ENCODE data around the gene TBC1D3. TPM values are rescaled to one million over a fixed set of nuclear protein-coding genes. Genes with fewer than 3 reads are reported as not detected.
"Not testable (repeated sequence)": the region's sequence is repeated elsewhere in the genome, so short reads cannot be mapped to it uniquely, and the experiment has no call there.

Gene TBC1D3
- not detected in 2 replicates for total RNA-seq

DNA sequence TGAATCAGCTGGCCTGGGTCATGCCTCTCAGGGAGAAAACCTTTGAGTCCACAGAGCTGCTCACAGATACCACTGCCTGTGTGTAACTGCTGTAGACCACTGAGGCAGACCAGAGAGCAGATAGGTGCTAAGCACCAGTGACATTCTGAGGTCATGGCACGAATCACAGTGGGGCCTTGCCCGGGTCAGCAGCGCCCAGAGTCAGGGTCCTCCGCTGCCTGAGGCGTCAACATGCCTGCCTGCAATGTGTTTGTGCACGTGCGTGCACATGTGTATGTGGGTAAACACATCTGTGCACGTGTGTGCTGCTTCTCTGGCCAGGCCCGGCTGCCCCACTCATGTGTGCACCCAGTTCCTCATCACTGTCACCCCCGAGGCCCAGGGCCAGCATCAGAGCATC lies at the start of gene TBC1D3:
Gene TBC1D3 (minus strand): TSS at position 101 of the 400 bp plus-strand sequence. CDS start 1,526 bp downstream, outside the sequence.
- not testable (repeated sequence) for DNase-seq (ENCODE audit: low read depth); FAIRE-seq; H3K27me3 ChIP-seq (ENCODE audit: control insufficient read depth, insufficient read depth, low read length); H3K4me3 ChIP-seq (ENCODE audit: low read depth, low read length); H3K36me3 ChIP-seq (ENCODE audit: control insufficient read depth, insufficient read depth, low read length)

DNA sequence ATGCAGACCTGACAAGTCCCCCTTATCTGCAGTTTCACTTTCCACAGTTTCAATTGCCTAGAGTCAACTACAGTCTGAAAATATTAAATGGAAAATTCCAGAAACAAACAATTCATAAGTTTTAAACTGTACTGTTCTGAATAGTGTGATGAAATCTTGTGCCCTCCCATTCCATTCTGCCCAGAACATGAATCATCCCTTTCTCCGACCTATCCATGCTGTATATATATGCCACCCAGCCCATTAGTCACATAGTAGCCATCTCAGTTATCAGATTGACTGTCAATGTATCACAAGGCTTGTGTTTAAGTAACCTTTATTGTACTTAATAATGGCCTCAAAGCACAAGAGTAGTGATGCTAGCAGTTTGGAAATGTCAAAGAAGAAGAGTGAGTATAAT lies 40.4 kb upstream of the TBC1D3 start:
- not testable (repeated sequence) for FAIRE-seq; DNase-seq (ENCODE audit: low read depth); H3K27me3 ChIP-seq (ENCODE audit: control insufficient read depth, insufficient read depth, low read length); H3K36me3 ChIP-seq (ENCODE audit: control insufficient read depth, insufficient read depth, low read length); H3K4me3 ChIP-seq (ENCODE audit: low read depth, low read length)

DNA sequence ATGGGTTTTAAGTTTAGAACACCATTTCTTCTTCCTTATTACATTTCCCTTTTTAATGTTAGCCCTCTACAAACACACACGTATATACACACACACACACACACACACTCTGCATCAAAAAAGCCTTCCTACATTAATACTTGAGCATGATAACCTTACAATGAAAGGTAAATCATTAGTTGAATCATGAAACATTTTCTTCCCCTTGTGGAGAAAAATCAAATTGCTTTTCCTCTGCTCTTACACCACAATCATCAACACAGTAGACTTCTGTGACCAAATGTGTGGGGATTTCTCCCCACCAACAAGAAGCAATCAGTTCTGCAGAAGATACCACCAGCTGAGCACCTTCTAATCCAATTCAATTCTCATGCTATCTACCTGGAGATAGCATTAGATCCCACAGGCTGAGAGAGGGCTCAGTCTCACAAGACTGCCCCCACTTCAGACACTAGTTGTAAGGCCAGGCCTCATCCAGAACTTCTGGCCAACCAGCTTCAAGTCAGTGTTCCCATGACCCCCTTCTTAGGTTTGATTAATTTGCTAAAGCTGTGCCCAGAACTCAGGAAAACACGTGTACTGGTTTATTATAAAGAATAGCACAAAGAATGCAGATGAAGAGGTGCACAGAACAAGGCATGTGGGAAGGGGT lies 33.6 kb upstream of the TBC1D3 start:
- not testable (repeated sequence) for H3K36me3 ChIP-seq (ENCODE audit: control insufficient read depth, insufficient read depth, low read length); H3K4me3 ChIP-seq (ENCODE audit: low read depth, low read length); H3K27me3 ChIP-seq (ENCODE audit: control insufficient read depth, insufficient read depth, low read length); FAIRE-seq; DNase-seq (ENCODE audit: low read depth)

DNA sequence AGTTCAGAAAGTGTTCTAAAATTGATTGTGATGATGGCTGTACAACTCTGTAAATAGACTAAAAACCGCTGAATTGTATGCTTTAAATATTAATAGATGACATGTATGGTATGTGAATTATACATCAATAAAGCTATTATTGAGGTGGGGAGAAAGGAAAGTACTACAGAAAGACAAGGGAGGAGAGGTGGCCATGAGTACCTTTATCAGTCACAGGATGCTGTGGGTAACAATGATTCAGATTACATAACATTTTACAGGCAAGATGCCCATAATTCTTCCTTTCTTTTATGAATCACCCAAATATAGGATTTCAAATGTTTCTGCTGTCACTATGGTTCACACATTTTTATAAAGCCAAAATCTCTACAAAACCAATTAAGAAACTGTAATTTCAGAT lies 28.5 kb upstream of the TBC1D3 start:
- not testable (repeated sequence) for FAIRE-seq; H3K27me3 ChIP-seq (ENCODE audit: control insufficient read depth, insufficient read depth, low read length); H3K36me3 ChIP-seq (ENCODE audit: control insufficient read depth, insufficient read depth, low read length); DNase-seq (ENCODE audit: low read depth); H3K4me3 ChIP-seq (ENCODE audit: low read depth, low read length)

DNA sequence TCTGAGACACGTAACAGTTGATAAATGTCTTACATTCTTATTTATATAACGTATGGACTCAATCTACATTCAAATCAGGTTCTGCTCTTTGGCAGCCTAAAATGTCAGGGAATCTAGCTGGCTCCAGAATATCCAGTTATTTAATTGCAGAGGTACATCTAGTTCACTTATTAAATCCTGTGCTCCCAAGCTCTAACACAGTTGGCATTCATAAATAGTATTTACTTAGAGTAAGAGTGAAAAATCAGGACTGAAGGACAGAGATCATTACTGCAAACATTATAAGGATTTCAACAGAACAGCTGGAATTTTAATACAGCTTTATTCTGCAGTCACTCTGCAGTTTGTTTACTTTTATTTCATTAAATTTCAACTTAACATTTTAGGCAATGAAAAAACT lies 7.9 kb upstream of the TBC1D3 start:
- H3K36me3 ChIP-seq (ENCODE audit: control insufficient read depth, insufficient read depth, low read length); H3K27me3 ChIP-seq (ENCODE audit: control insufficient read depth, insufficient read depth, low read length); FAIRE-seq; H3K4me3 ChIP-seq (ENCODE audit: low read depth, low read length); DNase-seq (ENCODE audit: low read depth): not testable (repeated sequence)

DNA sequence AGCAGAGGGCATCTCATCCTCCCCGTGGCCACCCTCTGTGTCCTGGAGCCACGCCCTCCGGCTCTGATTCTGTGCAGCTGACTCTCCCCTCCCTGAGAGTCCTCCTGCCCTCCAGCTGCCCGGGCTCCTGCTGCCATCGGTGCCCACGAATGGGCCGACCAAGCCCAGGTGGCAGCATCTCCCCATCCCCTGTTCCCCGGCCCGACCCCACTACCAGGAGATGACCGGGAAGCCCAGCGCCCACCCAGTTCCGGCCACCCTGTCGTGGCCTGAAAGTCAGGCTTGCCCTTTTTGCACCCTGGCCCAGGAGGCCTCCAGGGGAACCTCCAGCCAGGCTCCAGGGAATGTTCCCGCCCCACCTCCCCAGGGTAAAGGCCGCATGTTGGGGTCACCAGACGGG lies 57.5 kb downstream of the TBC1D3 start:
- H3K27me3 ChIP-seq (ENCODE audit: control insufficient read depth, insufficient read depth, low read length); DNase-seq (ENCODE audit: low read depth); H3K36me3 ChIP-seq (ENCODE audit: control insufficient read depth, insufficient read depth, low read length): not testable (repeated sequence)

More for the DNA sequence above, 57.5 kb downstream of the TBC1D3 start:
- H3K4me3 ChIP-seq (ENCODE audit: low read depth, low read length); FAIRE-seq: not testable (repeated sequence)

Other genes starting within 250 kb of the TBC1D3 start
- gene TBC1D3L, start 203.5 kb downstream of the TBC1D3 start, total RNA-seq, result 2.6 and 3.1 TPM in 2 replicates
- 0.13 TPM in 1 of 2 replicates, not detected in the other for gene TBC1D3D, start 188.6 kb downstream of the TBC1D3 start, total RNA-seq
- 0.38 TPM in 1 of 2 replicates, not detected in the other for gene TBC1D3C, start 123.9 kb downstream of the TBC1D3 start, total RNA-seq
- gene TBC1D3E, start 64.6 kb downstream of the TBC1D3 start, total RNA-seq, result 0.77 TPM in 1 of 2 replicates, not detected in the other
- 23.7 and 26.5 TPM in 2 replicates for gene MRPL45, start 104.6 kb upstream of the TBC1D3 start, total RNA-seq
- gene GPR179, start 151.4 kb upstream of the TBC1D3 start, total RNA-seq, result under 0.01 TPM in 2 replicates
- 19.0 and 22.5 TPM in 2 replicates for gene SOCS7, start 159.3 kb upstream of the TBC1D3 start, total RNA-seq
- gene ARHGAP23, start 235.9 kb upstream of the TBC1D3 start, total RNA-seq, result 15.8 and 18.1 TPM in 2 replicates